Upper lobe of right lung (tissue), 1 donor: ENCODE results near the gene ADCY7. TPM values are rescaled to one million over a fixed set of nuclear protein-coding genes. Genes with fewer than 3 reads are reported as not detected.

ENCODE experiments used
- ATAC-seq: fragments of 200-7000 bp; cut with Tn5 transposase; one replicate; pipeline ENCODE4 v1.9.1; 2020; ENCODE audit warnings: mild to moderate bottlenecking, moderate library complexity
- DNase-seq: peaks from one replicate; pipeline ENCODE4 v3.0.0-alpha.2; 2020
- H3K27ac ChIP-seq: fragments of 200-600 bp; one replicate; pipeline ENCODE4 v1.8.0; 2022
- H3K27me3 ChIP-seq: fragments of 200-600 bp; one replicate; pipeline ENCODE4 v1.8.0; 2022; ENCODE audit warnings: mild to moderate bottlenecking
- H3K36me3 ChIP-seq: fragments of 200-600 bp; one replicate; pipeline ENCODE4 v1.8.0; 2022
- H3K4me1 ChIP-seq: fragments of 200-600 bp; one replicate; pipeline ENCODE4 v1.8.0; 2022
- H3K4me3 ChIP-seq: fragments of 200-600 bp; one replicate; pipeline ENCODE4 v1.8.0; 2022; ENCODE audit warnings: mild to moderate bottlenecking
- H3K9me3 ChIP-seq: fragments of 200-600 bp; one replicate; pipeline ENCODE4 v1.8.0; 2022
- intact Hi-C: fragments of 100-400 bp; cut with DNase I; formaldehyde crosslinking; loops from one replicate; pipeline ENCODE4 v1.11.0; 2022
- long read RNA-seq: library from polyadenylated mRNA; unstranded; transcript quantifications from one replicate; pipeline ENCODE4 v2.0.0, GENCODE V29; 2021
- total RNA-seq: library from RNA; stranded (reverse); fragmentation: NEBNext Ultra II Directional; extraction: Animal tissue kit (Norgen Biotek cat#: 25700); gene quantifications from one replicate; pipeline ENCODE4 v1.2.1, GENCODE V29; 2021
- TF ChIP-seq, protein P1 (sequence below): fragments of 200-600 bp; IDR thresholded peaks from one replicate; pipeline ENCODE4 v1.8.0; 2022; ENCODE audit warnings: antibody characterized with exemption
- donor health status: DM: no; HTN: yes; CAD: no; lungs with severe emphysema.

ADCY7 gene
- 88.1 TPM for total RNA-seq
- long read RNA-seq, full-length matches to known transcripts, result 2 of 41 reads
- long read RNA-seq, partial matches to known transcripts, result 15 of 41 reads
- long read RNA-seq, other reads (novel, unspliced or antisense), result 24 of 41 reads

DNA sequence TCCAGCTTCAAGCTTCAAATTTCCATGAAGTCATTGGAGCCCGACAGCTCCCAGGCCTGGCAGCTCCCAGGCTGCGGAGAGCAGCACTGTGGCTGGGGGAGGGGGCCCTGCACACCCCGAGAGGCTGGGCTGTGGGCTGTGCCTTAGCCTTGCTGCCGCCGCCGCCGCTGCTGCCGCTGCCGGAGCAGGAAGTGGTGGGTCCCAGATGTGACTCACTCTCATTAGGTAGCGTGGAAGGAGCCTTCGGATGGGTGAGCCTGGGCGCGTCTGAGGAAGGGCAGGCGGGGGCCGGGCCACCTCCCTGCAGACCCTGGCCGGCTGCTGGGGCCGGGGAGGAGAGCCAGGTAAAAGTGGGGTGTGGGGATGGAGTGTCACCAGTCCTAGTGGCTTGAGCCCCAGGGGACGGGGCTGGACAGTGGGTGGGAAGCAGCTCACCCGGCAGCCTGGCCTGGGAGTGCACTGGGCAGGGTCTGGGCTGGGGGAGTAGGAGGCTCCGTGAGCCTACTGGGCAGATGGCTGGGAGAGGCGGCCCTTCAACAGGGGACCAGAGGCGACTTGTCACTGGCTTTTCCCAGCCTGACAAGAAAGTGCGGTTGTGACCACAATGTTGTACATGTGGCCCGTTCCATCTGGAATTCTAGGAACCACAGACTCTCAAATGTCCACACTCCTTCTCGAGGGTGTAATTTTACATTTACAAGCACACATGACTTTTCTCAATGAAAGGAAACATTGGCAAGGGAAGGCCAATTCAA, at the start of gene ADCY7:
TSS of gene ADCY7 (plus strand) at position 215 of the 755 bp plus-strand sequence. CDS start 21,629 bp downstream, outside the sequence.
- H3K4me3 ChIP-seq, result peak within 1 kb of the TSS; percentile 50
- no peaks in the 10 kb centered on the region for H3K9me3 ChIP-seq
- H3K36me3 ChIP-seq, result no peaks in the 10 kb centered on the region
- ATAC-seq, result peak; percentile 83
- peak within 1 kb of the TSS; percentile 79 for H3K27ac ChIP-seq
- intact Hi-C loops, result no loop called here
- TF ChIP-seq, protein P1, sequence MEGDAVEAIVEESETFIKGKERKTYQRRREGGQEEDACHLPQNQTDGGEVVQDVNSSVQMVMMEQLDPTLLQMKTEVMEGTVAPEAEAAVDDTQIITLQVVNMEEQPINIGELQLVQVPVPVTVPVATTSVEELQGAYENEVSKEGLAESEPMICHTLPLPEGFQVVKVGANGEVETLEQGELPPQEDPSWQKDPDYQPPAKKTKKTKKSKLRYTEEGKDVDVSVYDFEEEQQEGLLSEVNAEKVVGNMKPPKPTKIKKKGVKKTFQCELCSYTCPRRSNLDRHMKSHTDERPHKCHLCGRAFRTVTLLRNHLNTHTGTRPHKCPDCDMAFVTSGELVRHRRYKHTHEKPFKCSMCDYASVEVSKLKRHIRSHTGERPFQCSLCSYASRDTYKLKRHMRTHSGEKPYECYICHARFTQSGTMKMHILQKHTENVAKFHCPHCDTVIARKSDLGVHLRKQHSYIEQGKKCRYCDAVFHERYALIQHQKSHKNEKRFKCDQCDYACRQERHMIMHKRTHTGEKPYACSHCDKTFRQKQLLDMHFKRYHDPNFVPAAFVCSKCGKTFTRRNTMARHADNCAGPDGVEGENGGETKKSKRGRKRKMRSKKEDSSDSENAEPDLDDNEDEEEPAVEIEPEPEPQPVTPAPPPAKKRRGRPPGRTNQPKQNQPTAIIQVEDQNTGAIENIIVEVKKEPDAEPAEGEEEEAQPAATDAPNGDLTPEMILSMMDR, result no peak
- DNase-seq, result peak; percentile 88
- no peaks in the 10 kb centered on the region for H3K27me3 ChIP-seq
- H3K4me1 ChIP-seq, result peaks cover 22% of the 10 kb centered on the region

DNA sequence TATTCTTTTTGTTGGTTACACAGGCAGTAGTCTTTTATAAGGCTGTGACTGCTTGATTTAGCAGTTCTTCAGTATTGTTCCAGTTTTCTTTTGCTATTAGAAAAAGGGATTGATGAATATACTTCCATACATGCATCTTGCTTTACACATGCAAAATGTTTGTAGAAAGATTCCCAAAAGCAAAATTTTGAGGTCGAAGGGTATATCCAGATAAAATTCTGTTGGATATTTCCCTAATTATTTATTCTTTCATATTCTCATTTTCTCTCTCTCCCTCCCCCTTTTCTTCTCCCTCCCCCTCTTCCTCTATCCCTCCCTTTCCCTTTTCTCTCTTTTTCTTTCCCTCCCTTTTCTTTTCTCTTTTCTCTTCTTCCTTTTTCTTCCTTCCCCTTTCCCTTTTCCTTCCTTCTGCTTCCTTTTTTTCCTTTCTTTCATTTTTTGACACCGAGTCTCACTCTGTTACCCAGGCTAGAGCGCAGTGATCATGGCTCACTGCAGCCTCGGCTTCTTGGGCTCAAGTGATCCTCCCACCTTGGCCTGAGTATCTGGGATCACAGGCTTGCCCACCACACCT, 46.9 kb upstream of the ADCY7 start:
- intact Hi-C loops, result no loop called here
- TF ChIP-seq, protein P1, result no peak
- no peak overlapping the region for H3K27ac ChIP-seq
- no peak overlapping the region for H3K4me3 ChIP-seq
- no peaks in the 10 kb centered on the region for H3K9me3 ChIP-seq
- no peaks in the 10 kb centered on the region for H3K27me3 ChIP-seq
- no peaks in the 10 kb centered on the region for H3K4me1 ChIP-seq
- ATAC-seq (no peak), DNase-seq (no peak)
- H3K36me3 ChIP-seq, result peaks cover 65% of the 10 kb centered on the region

DNA sequence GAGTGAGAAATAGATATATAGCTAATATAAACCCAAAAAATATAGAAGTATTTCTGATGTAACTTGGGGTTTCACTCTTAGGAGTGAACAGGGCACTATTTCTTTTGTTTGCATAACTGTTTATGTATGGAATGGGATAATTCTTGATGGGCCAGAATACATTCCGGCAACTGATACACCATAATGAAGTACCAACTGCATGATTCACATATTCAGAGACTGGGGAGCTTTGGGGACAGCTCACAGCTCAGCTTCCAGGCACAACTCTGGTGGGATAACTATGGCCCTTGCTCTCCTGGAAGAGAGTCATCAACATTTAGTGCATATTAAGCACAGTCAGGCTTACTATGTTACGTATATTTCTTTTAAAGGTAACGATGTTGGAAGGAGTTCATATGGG, 42.1 kb upstream of the ADCY7 start:
- H3K27ac ChIP-seq, result no peak overlapping the region
- H3K9me3 ChIP-seq, result no peaks in the 10 kb centered on the region
- intact Hi-C loops, result loop anchor here (10.0 kb wide), 1 partner anchor 141 kb away; the partner anchor contains the start of gene BRD7
- no peak overlapping the region for H3K4me3 ChIP-seq
- peaks cover 60% of the 10 kb centered on the region for H3K36me3 ChIP-seq
- H3K27me3 ChIP-seq, result no peaks in the 10 kb centered on the region
- no peak for DNase-seq
- no peak for ATAC-seq
- TF ChIP-seq, protein P1, result no peak
- H3K4me1 ChIP-seq, result no peaks in the 10 kb centered on the region

DNA sequence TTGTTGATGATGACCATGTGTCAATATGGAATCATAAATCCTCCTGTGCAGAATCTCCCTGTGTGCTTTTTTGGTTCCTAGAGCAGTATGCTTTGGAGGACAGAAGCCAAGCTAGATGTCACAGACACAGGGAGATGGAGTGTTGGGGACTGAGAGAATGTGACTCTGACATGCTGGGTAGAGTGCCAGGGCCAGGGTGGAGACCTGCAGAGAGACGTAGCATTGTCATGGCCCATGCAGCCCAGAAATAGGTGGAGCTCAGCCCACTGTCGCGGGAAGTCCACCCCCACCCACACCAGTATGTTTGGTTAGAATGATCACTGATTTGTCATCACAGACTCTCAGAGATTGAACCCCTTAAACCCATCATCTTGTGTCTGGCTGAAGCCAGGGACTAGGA, 39.2 kb upstream of the ADCY7 start:
- Histone ChIP-seq H3K9me3 (no peaks in the 10 kb centered on the region), H3K4me3 (no peak overlapping the region), H3K36me3 (peaks cover 55% of the 10 kb centered on the region), H3K4me1 (no peaks in the 10 kb centered on the region), H3K27me3 (no peaks in the 10 kb centered on the region), H3K27ac (no peak overlapping the region)
- no peak for DNase-seq
- intact Hi-C loops, result loop anchor here (10.0 kb wide), 1 partner anchor 138 kb away; the partner anchor contains the start of gene BRD7
- TF ChIP-seq, protein P1, result no peak
- ATAC-seq, result no peak

DNA sequence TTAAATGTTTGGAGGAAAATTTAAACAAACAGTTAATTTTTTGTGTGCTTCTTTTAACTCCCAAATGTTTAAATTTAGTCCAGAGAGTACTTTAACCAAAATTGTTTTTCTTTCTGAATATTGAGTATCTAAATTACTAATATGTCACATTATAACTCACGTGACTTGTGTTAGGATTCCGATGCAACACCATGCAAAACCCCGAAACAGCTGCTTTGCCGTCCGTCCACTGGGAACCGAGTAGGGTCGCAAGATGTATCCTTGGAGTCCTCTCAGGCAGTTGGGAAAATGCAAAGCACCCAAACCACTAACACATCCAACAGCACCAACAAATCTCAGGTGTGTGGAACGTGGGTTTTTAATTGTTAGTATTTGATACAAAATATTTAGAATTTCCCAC, 38.7 kb upstream of the ADCY7 start:
- DNase-seq, result no peak
- intact Hi-C loops, result loop anchor here (10.0 kb wide), 1 partner anchor 137 kb away; the partner anchor contains the start of gene BRD7
- no peak overlapping the region for H3K4me3 ChIP-seq
- ATAC-seq, result no peak
- TF ChIP-seq, protein P1, result no peak
- H3K9me3 ChIP-seq, result no peaks in the 10 kb centered on the region
- no peaks in the 10 kb centered on the region for H3K27me3 ChIP-seq
- no peak overlapping the region for H3K27ac ChIP-seq
- H3K36me3 ChIP-seq, result peaks cover 55% of the 10 kb centered on the region
- H3K4me1 ChIP-seq, result no peaks in the 10 kb centered on the region
